IPS DF 19.7 (cell line): ENCODE results near the gene NXPE2.
"Not testable (repeated sequence)": the region's sequence is repeated elsewhere in the genome, so short reads cannot be mapped to it uniquely, and the experiment has no call there.

Source experiments
- DNase-seq: peaks from one replicate; pipeline ENCODE4 v3.0.0-alpha.2; 2013; ENCODE audit warnings: low read depth, low spot score

NXPE2 gene

GRCh38 chr11:114678125-114679036 is at the start of gene NXPE2:
Gene NXPE2, plus strand, starts transcription at chr11:114678527. Its CDS starts 49 bp downstream, at chr11:114678576.
- no peak for DNase-seq

- DNase-seq, result not testable (repeated sequence)
These were observed 46.8 kb upstream of the NXPE2 start for GRCh38 chr11:114631445-114631965.

DNA sequence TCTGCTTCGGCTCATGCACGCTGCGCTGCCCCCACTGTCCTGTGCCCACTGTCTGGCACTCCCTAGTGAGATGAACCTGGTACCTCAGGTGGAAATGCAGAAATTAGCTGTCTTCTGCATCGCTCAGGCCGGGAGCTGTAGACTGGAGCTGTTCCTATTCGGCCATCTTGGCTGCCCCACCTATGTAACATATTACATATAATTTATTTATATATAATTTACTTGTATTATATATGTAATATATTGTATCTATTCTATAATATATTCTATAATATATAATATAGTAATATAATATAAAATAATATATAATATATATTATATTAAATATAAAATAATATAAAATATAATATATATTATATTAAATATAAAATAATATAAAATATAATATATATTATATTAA is 38.9 kb upstream of the NXPE2 start:
- DNase-seq, result not testable (repeated sequence)

DNA sequence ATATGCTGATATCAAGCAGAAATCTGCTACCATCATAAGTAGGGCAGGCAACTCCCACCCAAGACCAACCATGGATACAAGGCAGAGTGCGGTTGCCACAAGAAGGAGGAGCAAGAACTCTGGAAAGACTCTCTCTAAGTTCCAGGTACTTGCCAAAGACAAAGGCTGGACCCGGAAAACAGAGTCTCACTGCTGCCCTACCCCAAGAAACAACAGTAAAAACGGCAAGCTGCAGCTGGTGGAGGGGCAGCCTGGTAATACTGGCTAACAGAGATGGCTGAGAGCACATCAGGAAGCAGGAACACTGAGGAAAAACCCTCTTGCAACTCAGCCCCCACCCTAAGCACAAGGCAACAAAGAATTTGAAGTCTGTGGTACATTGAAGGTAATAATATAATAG is 27.7 kb upstream of the NXPE2 start:
- no peak for DNase-seq

GRCh38 chr11:114651145-114651718 is 27.1 kb upstream of the NXPE2 start:
- DNase-seq, result no peak

DNA sequence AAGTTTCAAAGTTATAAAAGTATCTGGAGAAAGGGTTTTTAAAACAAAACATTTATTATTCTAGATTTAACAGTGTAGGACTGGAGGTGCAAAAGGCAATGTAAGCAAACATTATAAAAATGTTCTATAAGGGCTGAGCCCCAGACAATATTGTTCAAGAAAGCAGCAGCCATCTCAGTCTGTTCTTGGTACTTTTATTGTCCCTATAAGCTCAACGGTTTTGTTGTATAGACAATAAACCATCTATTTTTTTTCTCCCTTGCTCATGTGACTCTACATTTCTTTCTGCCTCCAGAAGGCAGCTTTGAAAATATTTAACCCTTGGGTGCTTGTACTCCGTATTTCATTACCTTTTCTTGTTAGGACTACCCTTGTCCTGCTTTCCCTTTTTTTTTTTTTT is 25.2 kb upstream of the NXPE2 start:
- no peak for DNase-seq

GRCh38 chr11:114664641-114665040 is 13.7 kb upstream of the NXPE2 start:
- DNase-seq, result no peak

DNA sequence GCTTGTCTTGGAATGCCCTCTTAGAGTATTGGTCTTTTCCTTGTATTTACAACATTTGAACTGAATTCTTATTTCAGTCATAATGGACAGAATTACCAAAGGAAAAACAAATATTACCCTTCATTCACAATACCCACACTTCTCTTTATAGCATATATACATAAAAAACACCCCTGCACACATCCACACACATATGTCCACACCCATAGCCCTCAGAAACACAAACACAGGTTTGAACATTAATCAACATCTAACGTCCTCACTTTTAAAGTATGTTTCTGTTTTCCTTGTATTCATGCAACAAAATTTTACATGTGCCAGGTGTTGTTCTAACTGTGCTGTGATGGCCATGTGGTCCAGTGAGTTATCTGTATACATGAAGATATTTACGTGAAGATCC is 11.6 kb upstream of the NXPE2 start:
- DNase-seq, result no peak

- DNase-seq, result no peak
These were observed 10.2 kb upstream of the NXPE2 start for GRCh38 chr11:114668109-114668508.

GRCh38 chr11:114673661-114674060 is 4.7 kb upstream of the NXPE2 start:
- no peak for DNase-seq

- DNase-seq, result no peak
These were observed 1.2 kb downstream of the NXPE2 start for GRCh38 chr11:114679505-114679904.

DNA sequence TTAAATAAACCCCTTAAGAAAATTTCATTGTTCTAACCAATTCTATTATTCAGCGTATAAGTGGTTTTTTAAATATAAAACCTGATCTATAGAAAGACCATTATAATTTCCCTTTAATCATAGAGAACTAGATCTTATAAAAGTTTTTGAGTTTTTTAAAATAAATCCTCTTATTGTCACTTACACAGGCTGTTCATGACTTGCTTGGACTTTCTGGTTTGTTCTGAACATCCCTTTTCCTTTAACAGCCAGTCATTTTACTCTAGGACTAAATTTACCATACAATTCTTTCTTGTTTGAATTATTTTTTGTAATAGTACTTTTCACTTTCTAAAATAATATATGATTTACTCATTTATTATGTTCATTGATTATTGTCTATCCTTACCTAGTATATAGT is 4.7 kb downstream of the NXPE2 start:
- no peak for DNase-seq

DNA sequence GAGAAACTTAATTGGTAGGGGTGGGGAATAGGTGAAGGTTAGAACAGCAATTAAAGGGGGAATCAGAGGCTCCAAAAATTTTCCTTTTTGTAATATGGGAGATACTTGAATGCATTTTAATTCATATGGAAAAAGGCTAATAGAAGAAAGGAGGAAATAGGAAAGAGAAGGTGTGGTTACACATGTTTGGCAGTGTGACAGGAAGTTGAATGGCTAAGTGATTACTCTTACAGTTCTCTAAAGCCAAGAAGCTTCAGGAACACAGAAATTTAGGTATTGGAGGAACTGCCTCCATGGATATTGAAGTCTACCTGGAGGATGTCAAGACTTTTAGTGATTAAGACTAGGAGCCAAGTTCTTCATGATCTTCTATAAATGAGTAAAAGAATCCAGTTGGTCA is 6.3 kb downstream of the NXPE2 start:
- DNase-seq, result no peak

DNA sequence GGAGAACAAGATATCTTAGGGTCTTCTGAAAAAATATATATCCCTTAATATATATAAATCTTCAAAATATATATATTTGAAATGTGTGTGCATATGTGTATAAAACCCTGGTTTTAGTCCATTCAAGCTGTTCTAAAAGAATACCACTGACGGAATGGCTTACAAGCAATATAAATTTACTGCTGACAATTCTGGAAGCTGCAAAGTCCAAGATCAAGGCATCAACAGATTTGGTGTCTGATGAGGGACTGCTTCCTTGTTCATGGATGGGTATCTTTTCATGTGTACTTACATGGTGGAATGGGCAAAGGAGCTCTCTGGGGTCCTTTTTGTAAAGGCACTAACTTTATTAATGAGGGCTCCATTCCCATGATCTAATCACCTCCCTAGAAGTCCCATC is 6.8 kb downstream of the NXPE2 start:
- no peak for DNase-seq

DNA sequence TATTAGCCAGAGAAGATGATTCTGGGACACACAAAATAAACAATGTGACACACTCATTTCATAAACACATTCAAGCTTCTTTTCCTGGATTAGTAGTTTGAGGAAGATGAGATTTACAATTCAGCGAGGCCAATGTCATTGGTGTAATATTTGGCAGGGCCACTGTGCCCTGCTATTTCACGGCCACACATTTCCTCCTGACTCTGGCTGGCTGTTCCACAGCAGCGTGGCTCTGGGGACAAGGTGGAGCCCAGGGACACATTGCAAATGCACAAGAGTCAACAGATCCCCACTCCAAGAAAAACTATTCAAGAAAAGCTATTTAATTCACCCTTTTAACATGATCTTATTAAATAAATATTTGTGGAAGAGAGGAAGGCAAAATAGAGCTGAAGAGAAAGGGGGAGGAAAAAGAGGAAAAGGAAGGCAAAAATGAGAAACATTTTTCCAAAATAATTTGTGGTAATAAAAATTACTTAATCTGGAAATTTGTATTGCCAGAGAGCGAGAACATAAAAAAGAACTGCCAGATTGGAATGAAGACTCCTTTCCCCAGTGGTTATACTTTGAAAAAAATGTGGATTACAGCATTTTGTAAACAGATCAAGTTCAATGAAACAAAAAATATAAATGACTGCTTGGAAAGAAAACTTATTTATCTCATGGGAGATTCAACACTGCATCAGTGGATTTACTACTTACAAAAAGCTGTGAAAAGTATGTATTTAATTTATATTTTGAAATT is 27.1 kb downstream of the NXPE2 start:
- DNase-seq, result no peak

GRCh38 chr11:114709960-114710359 is 31.6 kb downstream of the NXPE2 start:
- no peak for DNase-seq

- no peak for DNase-seq
These were observed 35.4 kb downstream of the NXPE2 start for GRCh38 chr11:114713756-114714155.

- no peak for DNase-seq
These were observed 41.2 kb downstream of the NXPE2 start for GRCh38 chr11:114719562-114719961.

DNA sequence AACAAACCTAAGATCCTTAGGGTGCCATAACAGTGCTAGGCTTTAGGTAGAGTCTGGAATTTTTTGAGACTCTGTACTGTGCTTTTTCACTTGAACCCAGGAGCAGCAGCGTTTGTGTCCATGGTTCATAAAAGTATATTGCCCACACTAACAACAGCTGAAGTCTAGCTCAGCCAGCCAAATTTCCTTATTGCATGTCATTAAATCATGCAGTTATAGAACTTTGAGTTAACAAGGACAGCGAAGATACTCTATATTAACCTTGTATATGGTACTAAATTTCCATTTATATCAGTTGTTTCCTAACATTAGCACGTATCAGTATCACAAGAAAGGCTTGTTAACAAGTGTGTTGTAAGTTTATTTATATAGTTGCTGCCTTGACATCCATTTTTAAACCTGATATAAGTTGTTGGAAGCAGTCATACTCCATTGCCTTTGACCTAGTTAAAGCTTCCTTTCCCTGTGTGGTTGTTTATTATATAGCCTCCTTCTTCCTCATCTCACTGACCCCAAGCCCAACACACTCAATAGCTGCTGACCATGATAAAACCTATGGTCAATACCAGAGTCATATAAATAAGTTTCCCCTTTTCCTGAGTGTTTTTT is 46.7 kb downstream of the NXPE2 start:
- DNase-seq, result no peak

GRCh38 chr11:114725623-114726022 is 47.3 kb downstream of the NXPE2 start:
- no peak for DNase-seq

DNA sequence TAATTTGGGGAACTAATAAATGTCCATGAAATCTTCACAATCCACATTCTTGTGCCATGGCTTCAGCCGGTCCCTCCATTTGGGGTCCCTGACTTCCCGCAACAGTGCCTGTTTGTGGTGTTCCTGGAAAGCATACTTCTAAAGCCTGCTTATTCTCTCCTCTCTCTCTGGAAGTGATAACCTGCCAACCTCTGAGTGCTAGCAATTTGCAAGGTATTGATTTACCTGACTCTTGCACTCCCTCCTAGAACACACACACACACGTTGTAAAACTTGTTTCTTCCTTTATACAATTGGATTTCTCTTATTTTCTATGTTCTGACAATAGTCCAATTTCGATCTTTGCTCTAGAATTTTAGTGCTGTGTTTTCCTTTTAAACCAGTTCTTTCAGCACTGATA is 58.5 kb downstream of the NXPE2 start:
- DNase-seq, result no peak

DNA sequence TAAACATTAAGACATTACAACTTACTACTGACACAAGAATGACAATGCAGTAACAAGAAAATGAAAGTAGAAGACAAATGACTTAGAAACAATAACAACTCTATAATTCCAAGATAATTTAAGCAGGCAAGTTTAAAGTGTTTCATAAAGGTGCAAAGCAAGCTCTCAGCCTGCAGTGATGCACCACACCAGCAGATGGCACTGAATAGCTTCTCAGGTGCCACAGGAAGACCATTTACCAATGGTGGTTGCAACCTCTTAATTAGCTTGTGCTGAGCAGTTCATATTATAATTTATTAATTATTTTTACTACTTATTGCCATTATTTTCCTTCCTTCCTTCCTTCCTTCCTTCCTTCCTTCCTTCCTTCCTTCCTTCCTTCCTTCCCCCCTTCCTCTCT is 60.6 kb downstream of the NXPE2 start:
- no peak for DNase-seq
